Activated T-helper 1 cell treated with anti-CD3 and anti-CD28 coated beads, Interleukin-2, amount 50 U/mL, for 16 hours (primary cell): Measurements from ENCODE around the gene CLCNKA.
"Not testable (repeated sequence)": the region's sequence is repeated elsewhere in the genome, so short reads cannot be mapped to it uniquely, and the experiment has no call there.

ENCODE experiments used
- DNase-seq, 2 donors: peaks; one replicate each; pipeline ENCODE4 v3.0.0-alpha.2; 2020; ENCODE audit warnings: low read depth in 1 of 2, low spot score in 1 of 2

CLCNKA gene

DNA sequence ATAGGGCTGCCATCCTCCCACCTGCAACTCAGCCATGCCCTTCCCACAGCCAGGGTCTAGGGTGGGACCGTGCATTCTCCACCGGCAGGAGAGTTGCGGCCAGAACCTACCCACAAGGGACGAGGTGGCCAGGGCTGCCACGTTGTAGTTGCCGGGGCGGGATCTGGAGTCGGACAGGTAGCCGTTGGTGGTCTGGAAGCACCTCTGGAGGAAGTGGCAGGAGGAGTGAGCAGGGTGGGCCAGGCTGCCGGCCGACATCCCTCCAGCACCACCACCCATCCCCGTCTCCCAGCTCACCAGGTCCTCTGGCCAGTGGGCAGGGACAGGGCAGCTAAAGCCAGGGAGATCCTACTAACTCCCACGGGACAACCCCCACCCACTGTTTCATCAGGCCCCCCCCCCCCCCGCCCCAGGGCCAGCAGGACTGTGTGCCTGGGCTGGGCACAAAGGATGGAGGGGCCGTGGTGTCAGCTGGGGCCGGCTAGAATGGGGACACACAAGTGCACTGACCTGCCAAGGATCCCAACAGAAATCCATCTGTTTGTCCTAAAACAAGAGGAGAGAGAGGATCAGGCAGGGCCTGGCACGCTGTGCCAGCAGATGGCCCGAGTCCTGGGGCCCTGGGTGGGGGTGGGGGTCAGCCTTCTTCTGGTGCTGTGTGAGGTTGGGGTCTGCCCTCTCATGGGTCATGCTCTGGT is 40.3 kb downstream of the CLCNKA start:
- not testable (repeated sequence) for DNase-seq

DNA sequence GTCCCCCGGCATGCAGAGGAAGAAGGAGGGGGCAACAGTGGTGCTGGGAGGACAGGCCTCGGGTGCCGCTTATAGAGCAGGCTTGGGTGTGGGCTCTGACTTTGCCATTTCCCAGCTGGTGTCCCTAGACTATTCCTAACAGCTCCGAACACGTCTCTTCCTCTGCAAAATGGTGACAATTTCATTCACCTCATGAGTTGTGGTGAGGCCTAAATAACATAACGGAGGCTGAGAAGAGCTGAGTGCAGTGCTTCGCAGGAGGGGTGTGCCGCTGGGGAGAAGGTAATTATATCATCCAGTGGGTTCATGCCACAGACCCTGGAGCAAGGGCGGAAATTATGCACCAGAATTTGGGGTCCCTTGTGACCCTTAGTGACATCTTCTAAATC is 40.8 kb downstream of the CLCNKA start:
- not testable (repeated sequence) for DNase-seq

DNA sequence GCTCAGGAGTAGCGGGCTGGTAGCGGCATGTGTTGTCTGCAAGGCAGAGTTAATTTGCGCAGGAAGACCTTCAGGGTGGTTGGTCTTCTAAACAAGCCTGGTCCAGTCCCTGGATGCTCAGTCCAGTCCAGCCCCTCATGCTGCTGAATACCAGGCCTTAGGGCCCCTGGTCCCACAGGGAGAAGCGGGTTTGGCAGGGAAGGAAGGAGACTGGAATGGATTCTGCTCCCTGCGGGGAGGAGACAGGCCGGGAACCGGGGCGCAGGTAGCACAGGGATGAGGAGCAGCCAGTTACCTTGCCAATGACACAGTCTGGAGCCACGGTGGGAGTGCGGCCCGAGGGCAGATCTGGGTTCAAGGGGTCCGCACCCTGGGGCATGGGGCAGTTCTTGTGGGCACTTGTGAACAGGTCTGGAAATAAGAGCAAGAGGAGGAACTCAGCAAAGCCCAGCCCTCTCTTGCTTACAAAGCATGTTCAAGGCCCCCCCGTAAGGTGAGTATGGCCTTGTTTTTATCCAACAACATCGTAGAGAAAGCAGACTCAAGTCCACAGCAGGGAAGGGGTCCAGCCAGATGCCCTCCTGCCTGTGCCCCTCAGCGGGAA is 41.5 kb downstream of the CLCNKA start:
- no peak for DNase-seq

DNA sequence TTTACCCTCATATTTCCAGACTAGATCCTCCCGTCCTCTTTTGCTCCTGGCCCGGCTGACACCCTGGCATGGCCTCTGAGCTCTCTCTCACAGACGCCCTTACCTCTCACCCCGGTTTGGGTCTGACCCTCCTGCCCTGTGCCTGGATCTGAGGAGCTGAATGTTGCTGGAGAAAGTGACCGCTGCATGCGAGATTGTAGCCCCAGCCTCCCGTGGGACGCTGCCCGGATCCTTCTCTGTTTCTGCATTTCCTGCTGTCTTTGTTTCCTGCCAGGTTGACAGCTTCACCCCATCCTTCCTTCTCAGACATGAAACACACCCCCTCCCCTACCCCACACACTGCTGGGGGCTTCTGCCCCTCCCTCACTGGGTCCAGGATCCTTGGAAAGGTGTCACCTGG is 42.1 kb downstream of the CLCNKA start:
- no peak for DNase-seq

DNA sequence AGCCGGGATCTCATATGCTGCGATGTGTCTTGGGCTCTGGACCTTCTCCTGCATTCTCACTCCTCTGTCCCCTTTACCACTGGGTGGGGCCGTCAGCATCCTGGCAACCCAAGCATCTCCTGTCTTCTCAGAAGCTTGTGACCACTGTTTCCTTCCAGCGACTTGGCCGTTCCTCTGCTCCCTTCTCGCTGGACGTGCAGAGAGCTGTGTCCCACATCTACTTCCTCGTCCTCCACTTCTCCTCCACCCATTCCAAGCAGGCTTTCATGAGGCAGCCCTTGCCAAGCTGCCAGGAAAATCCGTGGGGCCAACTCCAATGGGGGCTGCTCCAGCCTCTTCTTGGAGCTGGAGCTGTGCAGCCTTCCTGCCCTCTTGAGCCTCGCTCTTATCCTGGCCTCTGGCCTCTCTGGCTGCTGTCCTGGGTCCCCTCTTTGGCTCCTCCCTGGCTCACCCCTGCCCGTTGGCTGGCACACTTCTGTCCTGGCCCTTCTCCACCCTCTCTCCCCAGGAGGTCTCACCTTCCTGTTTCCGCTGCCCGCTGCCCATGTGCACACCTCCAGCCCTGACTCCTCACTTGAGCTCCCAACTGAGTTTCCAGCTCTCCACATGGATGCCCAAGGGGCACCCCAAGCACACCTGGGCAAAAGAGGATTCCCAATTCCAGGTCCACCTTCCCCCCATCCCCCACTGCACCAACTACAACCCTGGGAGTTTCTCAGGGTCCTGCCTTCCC is 42.9 kb downstream of the CLCNKA start:
- DNase-seq, result no peak

DNA sequence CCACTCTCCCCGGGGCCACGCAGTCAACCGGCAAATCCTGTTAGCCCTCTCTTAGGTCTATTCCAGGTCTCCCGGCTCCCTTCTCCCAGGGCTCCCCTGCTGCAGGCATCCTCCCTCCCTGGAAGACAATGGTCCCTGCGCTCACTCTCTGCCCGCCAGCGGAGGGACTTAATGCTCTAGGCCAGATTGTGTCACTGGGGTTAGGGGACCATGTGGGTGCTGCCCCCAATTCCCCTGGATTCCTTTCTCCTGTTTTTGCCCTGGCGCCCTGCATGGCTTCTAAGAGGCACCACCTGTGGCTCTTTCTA is 43.4 kb downstream of the CLCNKA start:
- no peak for DNase-seq

DNA sequence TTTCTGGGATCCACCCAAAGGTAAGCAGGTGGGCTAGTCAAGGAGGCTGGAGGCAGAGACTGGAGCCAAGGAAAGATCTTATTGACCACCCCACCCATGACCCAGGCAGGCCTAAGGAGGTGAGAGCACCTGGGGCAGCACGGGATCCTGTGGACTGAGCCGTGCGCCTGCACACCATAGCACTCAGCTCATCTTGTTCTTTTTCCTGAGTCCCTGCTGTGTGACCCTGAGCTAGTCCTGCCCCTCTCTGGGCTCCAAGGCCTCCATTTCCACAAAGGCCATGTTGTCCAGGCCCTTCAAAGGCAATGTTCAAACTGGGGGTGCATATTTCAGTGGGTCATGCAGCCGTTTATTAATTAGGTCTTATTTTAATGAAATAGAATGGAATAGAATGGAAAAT is 44.4 kb downstream of the CLCNKA start:
- no peak for DNase-seq

DNA sequence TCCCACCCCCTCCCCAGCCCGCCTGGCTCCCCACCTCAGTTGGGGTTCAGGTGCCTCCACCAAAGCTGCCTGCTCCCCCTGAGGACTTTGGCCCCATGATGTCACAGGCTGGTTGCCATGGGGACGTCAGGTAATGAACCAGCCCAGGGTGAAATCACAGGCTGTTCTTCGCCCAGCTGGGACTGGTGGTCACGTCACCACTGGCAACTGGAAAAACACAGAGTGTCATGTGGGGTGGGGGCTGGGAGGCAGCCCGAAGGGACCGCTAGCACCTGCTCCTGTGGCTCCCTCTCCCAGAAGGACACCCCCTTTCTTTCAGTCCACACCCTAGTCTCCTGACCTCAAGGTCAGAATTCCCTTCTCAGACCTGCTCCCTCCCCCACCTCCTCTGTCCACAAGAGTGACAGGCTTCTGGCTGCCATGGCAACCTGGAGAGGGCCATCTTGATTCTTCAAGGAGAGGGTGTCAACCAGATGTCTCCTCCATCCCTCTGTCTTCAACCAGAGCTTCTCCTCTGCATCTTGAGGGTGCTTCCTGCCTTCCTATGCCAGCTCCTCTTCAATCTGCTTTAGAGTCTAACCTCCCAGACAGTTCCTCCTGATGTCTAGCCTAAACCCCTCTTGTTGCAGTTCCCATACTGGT is 45.4 kb downstream of the CLCNKA start:
- no peak for DNase-seq

DNA sequence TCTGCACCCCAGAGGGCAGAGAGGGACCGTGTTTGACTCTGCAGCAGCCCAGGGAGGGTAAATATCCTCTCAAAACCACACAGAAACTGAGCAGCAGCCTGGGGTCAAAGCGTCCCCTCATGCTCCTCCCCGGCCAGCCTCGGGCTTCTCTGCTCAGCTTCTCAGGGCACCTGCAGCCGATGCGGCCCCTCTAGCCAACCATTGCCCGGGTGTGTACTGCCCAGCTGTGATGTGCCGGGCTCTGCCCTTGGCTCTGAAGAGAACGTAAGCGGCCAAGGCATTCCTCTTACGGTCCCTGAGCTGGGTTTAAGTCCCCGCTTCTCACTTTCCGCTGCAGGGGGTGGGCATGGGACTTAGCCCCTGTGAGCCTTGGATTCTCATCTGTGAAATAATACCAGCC is 46.1 kb downstream of the CLCNKA start:
- no peak for DNase-seq

DNA sequence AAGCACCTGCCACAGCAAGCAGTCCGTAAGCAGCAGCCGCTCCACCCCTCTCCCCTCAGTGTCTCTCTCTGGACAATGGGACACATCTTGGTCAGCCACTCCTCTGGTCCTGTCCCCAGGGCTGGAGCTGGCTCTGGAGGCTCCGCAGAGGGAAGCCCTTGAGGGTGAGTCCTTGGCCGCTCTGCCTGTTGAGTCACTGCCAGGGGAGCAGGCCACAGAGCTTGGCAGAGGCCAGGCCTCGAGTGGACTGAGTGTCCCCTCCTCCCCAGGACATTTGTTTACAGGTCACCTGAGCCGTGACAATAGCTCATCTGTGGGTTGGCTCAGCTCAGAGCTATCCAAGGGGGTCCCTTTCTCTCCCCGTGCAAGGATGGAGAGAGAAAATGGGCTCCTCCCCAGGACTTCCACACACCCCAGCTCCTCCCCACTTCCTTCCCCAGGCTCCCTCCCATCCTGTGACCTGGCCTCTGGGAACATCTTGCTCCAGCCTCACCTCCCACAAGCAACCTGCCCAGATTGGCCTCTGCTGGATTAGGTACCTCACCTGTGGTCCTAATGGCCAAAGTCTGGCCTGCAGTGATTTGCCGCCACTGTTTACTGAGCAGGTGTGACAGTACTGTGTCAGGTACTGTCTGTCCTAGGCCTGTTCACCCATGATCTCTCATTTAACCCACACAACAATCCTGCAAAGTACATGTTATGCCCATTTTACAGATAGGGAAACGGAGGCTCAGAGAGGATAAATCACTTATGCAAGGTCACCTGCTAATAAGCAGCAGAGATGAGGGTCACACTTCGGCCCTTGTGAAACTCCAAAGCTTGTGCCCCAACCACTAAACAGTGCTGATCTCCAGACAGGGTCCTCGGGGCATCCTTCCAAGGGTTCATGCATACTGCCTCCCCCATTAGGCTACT is 46.8 kb downstream of the CLCNKA start:
- no peak for DNase-seq

DNA sequence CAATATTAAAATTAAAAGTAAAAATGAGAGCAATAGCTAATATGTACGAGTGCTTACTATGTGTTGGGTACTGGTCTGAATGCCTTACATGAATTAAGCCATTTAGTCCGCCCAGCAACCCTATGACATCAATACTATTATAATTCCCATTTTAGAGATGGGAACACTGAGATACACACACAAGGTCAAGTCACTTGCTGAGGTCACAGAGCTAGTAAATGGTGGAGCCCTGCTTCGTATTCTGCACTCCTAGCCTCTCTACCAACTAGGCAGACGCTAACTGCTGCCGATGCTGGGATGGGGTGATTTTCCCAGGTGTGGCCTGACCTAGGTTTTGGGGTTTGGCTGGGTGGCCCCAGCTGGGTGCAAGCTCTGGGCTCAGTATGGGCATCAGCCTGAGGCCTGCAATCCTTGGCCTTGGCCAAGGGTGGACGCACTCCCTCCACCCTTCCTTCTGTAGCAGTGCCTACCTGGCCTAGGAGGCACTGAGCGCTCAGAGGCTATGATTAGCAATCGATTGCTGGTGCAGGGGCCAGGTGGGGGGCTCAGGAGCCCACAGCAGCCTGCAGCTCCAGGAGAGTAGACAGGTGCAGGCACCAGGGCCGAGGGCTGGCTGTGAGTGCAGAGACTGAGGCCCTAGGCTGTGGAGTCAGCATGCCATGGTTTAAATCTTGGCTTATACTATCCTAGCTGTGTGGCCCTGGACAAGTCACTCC is 49.0 kb downstream of the CLCNKA start:
- no peak for DNase-seq

DNA sequence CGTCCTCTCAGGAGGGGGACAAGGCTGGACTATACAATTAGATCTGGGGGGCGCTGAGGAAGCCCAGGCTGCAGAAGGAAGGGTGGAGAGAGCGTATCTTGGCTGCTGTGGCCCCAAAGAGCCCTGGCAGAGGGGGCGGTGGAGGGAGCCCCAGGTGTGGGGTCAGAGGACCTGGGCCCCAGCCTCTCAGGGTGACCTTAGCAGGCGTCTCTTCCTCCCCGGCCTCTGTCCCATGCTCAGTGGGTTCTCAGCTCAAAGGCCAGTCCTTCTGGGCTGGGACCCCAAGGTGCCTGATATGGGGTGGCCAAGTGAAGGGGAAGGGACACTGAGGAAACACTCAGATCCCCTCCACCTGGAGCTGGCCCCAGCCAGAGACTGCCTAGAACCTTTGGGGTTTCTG is 49.8 kb downstream of the CLCNKA start:
- no peak for DNase-seq

DNA sequence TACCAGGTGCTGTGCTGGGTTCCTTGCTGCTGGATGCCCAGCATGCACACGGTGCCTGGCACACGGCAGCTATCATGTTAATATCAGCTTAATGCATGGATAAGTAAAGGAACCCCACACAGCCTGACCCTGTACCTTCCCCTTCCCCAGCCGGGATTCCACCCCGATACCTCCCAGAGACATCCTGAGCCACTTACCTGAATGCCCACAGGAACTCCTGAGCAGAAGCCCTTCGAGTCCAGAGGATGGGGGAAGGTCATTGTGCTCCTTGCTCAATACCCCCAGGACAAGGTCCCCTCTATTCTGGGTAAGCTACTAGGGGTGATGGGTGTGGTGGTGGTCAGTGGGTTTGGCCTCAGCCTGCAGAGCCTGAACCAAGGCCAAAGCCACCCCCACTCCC is 50.3 kb downstream of the CLCNKA start:
- DNase-seq, result no peak

DNA sequence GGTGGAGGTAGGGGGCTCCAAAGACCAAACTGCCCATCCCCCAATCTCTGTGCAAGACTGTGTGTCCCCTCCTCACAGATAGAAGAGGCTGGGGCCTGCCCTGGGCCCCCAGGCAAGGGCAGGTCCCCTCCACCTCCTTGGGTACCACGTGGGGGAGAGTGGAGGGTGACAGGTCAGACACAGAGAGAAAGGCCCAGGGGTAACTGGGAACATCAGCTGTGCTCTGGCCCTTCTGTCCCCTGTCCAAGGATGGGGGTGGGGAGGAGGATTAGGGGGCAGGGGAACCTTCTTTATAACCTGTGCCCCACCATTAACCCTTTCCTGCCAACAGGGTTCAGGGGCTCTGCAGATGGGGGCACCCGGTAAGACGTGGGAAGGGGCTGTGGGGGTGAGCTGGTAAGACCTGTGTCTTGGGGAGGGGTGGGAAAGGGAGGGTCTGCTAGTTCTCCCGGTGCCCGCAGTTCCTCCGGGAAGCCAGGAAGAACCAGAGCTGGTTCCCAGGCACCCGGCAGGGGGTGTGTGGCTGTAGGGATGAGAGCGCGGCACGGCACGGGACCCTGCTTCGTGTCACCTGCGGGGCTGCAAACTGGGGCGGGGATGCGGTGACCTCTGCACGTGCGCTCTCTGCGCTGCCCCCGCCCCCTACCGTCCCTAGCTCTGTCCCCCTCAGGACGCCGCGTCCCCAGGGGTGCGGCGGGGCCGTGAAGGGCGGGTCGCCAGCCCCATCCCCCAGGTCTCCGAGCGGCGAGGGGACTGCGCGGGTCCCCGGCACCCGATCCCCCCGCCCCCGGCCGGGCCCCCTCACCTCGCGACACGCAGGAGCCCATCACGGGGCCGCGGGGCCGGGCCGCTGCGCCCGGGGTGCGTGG is 51.0 kb downstream of the CLCNKA start:
- DNase-seq, result no peak

DNA sequence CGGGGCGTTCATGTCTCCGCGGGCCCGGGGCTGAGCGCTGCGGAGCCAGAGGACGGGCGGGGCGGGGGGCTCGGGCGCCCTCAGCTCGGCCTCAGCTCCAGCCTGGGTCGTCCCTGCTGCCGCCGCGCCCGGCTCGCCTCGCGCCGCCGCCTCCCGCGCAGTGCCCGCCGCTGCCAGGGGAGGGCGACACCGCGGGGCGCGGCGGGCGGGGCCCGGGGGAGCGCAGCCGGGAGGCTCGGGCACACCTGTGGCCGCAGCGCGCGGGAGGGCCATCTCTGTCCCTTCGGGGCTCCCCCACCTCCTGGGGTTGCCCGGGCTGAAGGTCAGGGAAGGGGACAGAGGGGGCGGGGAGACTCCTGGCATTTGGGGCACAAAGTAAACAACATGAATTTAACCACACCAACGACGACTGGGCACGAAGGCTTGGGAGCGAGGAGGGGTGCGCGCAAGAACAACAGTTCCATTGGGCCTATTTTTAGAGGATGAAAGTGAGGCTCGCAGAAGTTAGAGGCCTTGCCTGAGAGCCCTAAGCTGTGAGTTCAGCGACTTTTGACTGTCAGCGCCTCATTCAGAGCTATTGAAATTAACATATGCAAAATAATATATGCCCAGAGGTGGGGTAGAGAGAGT is 51.8 kb downstream of the CLCNKA start, which contains the start of gene FAM131C:
Gene FAM131C, minus strand, starts transcription at position 162 of the 630 bp plus-strand sequence. CDS start 209 bp downstream, outside the sequence.
- DNase-seq, result peak in 1 of 2 donors; percentile 19

DNA sequence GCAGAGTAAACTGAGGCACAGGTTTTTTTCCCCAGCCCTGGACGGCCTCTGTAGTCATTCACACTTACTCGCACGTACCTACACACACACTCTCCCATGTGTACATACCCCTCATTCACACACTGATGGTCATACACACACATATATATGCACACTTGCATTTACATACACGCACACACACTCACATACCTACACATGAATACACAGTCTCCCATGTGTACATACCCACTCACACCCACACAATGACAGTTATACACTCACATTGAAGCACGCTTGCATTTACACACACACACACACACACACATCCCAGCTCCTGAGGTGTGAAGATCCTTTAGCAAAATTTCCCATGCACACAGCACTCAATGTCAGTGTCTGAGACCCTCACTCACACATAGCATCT is 52.4 kb downstream of the CLCNKA start:
- DNase-seq, result no peak

DNA sequence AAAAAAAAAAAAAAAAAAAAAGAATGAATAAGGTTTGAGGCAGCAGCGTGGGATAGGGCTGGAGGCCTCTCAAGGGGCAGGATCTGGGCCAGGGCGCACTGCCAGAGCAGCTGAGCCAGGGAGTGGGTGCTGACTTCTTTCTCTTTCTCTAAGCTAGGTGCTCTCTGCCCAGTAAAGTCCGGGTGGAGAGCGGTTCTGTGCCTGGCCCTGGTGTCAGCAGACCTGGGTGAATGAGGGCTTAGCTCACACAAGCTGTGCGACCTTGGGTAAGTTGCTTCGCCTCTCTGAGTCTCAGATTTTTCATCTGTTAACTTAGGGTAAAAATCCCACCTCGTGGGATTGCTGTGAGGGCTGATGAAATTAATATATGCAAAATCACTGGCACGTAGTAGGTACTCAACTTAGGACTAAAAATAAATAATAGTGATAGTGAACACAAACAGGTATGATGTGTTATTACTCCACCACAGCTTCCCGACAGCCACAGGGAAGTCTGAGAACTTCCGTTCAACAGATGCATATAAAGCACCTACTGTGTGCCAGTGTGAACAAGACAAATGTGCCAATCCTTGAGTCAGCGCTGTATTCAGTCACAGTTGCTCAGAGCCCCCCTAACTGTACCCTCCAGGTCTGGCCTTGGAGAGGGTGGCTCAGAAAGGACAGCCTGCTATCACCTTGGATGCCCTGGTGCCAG is 53.6 kb downstream of the CLCNKA start:
- DNase-seq, result no peak
